Astrocyte (in vitro differentiated cells and primary cell): ENCODE results near the gene AGXT.

Experiments used
- CTCF ChIP-seq: IDR thresholded peaks from 2 replicates; pipeline ENCODE4 v1.5.1; 2011; ENCODE audit warnings: low read depth, mild to moderate bottlenecking, inconsistent platforms, low read length, moderate library complexity; ENCODE audit not compliant: insufficient read depth
- EZH2 ChIP-seq: IDR thresholded peaks from 2 replicates; pipeline ENCODE4 v1.6.1; 2012; ENCODE audit warnings: mild to moderate bottlenecking, low read length, inconsistent platforms; ENCODE audit not compliant: insufficient read depth

- TF ChIP-seq EZH2 (no peak), CTCF (no peak)
These were observed 12.3 kb upstream of the AGXT start for GRCh38 chr2:240856151-240856980.
